Glomerular visceral epithelial cell (primary cell): ENCODE results near the gene INSYN1.
A peak's percentile ranks its signal among the peaks of the same experiment; 100 is the strongest.
"Not testable (repeated sequence)": the region's sequence is repeated elsewhere in the genome, so short reads cannot be mapped to it uniquely, and the experiment has no call there.

Experiments
- DNase-seq: peaks from one replicate; pipeline ENCODE4 v3.0.0-alpha.2; 2016; ENCODE audit errors: extremely low spot score

INSYN1 gene

DNA sequence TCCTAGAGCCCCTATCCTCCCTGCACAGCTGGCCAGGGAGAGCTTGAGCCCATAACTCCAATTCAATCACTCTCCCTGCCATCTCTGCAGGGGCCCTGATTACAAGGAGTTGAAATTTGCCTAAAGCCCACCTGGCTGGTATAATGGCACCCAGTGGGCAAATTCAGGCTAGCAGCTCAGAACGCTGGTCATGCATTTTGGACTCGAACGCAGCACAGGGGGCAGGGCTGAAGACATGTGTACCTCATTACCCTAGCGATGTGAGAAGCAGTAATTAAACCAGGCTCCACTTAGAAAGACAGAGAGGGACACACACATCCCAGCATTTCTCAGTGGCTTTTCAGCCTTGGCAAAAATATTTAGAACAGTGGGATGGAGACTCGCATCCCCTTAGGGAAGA is 3.2 kb downstream of the INSYN1 start:
- no peak for DNase-seq

DNA sequence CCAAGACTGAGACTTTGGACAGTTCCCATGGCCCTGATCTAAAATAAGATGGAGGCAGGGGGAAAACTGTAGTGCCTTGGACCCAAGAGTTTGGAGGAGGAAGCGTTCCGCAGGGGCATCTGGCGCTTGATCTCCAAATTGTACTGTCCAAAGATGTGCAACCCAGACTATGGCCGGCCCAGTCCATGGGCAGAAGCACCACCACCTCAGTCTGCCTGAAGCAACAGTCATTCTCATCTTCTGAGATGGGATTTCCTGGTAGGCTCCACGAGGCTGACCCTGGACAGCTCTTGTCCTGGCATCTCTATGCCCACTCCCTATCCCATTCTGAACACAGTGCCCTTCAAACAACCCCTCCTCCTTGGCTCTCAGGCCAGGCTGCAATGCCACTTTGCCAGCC is 3.6 kb downstream of the INSYN1 start:
- no peak for DNase-seq

DNA sequence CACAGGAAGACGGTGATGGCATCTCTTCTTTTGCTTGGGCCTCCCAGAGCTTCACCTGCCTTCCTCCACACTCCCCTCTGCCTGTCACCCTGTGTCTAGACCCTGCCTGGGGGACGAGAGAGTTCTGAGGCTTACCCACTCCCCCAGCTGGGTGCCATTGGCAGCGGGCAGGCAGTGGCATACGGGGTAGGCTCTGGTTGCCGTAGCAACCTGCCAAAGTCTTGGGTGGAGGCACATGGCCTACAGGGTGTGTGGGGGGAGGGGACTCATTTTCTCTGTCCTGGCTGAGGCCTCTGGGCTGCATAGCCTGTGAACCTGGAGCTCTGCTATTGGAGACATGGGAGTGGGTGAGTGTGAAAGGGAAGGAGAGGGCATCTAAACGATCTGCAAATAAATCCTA is 4.4 kb downstream of the INSYN1 start:
- no peak for DNase-seq

DNA sequence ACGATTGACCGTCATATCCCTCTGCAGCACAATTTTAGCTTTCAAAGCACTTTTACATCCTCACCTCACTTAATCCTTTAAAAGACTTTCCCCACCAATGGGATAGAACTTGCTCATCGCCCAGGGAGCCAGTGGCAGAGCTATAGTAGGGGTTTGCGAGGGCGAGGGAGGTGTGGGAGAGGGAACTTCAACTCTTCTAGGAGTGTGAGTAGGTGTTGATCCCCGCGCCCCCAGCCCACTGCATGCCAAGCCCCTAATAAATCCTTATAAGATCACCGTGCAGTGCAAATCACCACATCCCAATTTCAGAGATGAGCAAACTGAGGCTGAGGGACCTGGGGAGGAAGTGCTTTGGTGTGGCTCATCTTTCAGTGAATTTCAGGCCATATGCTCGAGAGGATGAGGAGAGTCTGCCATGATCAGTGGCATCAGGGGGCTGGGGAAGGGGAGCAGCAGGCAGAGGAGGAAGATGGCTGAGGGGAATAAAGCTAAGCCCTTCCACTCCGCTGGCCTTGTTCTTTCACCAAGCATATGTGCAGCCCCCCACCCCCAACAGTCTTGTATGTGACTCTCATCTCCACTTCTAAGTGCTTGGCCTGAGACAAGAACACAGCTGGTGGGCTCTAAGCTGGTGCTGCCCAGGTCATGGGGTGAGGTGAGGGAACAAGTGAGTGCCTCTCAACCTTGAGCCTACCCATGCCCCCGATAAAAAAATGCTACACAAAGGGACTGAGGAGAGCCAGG is 5.1 kb downstream of the INSYN1 start:
- DNase-seq, result no peak

DNA sequence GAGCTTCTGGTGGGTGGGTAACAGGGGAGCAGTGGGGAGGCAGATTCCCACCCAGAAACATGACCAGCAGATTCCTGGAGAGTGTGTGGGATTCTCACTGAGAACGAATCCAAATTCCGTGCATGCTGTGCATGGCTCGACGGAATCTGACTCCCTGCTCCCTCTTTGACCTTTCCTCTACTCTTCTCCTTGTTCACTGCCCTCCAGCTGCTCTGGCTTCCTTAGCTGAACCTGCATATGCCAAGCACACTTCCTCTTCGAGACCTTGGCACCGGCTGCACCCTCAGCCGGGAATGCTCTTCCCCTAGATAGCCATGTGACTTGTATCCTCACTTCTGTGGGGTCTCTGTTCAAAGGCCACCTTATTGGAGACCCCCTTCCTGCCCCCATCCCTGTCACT is 6.3 kb downstream of the INSYN1 start:
- no peak for DNase-seq

DNA sequence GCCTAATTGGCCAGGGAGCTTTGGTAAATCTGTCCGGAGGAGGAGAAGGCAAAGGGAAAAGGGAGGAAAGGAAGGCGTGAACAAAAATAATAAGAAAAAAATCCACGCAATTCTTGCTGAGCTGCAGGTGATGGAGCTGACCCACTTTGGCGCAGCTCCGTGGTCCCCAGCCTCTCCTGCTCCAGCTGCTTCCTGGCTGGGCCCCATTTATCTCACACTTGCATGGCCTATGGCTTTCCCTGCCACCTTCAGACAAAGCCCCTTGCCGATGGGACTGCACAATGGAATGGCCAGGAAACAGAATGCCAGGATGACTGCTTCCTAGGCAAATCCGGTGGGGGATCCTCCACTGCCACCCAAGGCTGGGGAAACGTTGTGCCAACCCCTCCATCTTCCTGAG is 6.9 kb downstream of the INSYN1 start:
- DNase-seq, result no peak

DNA sequence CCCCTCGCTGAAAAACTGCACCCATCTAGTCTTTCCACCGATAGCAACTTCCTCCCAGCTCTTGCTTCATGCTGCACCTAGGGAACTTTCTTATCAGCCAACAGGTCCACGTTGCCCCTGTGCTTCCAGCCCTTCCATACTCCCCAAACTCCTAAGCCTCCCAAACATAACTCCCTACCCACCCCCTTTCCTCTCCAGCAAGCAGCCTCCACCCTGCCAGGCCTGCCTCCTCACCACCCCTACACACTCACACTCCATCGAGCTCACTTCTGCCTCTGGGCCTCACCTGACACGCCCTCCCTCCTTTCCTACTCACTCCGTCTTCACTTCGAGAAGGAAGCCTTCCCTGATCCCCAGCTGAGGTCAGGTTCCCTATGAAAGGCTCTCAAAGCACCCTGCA is 8.1 kb downstream of the INSYN1 start:
- DNase-seq, result no peak

DNA sequence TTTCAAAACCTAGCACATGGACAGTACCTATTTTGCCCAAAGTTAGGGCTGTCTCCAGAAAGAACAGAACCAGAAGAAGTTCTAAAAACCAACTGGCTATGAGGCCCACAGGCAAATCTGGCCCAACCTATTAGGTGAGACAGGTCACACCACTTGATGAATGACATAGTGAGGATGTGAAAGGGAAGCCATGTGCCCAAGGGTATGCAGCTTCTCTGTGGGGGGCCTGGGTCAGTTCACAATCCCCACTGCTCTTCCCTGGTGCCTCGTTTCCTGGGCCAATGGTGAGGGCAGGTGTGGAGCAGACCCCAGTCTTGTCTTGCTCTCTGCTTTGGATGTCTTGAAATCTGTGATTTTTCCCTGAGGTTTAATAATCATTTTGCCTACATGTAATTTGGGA is 8.9 kb downstream of the INSYN1 start:
- DNase-seq, result no peak

DNA sequence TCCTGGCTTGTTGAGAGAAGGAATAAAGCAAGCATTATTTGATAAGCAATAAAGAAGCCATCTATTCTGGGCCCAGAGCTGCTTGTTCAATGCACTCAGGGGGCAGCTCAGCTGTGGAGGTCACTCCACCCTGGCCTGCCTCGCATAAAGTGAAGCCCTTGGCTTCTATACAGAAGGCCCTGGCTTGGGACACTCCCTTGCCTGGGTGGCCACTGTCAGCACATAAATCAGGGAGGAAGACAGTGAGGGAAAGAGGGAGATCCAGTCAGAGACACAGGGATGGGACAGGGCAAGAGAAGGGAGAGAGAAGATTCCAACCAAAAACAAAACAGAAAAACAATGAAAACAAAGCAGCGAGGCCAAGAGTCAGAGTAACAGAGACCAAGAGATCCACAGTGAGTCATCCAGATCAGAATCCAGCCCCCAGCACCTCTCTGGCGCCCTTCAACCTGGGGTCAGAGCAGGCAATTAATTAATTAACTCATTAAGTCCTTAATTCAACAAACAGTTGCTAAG is 11.8 kb downstream of the INSYN1 start:
- no peak for DNase-seq

DNA sequence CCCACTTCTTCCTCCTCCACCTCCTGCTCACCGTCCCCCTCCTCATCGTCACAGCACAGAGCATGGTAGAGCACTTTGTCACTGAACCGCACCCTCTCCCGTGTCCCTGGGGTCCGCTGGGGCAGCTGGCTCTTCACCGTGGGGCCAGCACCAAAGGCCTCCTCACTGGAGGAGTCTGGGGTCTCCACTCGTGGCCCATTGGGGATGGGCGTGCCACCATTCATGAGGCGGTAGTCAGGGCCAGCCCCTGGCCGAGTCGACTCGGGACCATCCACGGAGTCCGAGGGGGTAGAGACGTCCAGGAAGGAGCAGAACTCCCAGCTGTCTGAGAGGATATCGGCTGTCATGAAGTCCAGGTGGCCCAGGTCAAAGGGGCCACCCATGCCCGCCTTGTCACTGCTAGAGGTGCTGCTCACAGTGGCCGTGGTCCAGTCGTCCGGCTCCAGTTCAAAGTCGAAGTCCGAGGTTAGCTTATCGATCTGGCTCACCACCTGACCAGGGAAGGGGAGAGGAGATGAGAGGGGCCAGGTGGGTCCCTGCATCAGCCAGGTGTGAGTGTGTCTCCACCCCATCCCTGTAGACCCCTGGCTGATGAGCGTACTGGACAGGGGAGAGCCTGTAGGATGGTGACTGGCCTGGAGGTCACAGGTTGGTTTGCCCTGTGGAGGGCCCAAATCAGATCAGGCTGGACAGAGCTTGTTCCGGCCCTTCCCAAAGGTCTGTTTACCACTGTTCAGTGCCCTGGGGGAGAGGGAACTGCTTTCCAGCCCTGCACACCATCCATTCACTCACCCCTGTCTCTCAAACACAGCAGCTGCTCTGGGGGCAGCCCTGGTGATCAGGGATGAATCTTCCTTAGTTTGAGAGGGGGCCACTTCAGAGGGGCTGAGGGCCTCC is 12.8 kb downstream of the INSYN1 start:
- no peak for DNase-seq

DNA sequence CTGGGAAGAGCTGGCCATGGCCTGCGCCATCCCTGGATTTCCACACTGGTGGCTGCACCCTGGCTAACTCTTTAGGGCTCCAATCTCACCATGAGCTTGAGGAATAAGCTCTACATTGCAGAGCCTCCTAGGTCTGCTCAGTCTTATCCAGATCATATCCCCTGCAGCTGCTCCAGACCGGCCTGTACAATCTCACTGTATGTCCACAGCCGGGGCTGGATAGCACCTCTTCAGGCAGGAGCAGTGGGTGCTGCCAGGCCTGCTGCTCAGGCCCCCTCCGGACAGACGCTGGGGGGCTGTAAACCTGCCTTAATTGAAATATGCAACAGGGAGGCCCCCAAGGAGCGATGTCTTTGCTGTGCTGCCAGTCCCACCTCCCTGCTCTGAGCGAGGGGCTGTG is 15.6 kb downstream of the INSYN1 start:
- DNase-seq, result no peak

DNA sequence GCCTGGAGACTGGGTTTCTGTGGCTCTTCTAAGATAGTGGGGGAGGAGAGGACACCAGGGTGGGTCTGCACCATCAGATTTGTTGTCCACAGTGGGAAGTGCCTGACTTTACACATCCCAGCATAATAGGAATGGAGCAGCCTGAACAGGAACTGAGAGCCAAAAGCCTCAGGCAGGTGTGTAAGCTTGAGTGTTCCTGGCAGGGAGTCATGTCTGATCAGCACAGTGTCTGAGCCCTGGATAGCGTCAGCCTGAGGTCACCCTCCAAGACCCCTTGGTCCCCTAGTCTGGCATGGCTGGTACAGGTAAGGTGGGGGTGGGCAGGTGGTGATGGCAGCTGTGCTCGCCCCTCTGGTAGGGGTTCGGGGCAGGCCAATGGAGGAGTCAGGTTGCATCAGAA is 20.2 kb downstream of the INSYN1 start:
- DNase-seq, result no peak

DNA sequence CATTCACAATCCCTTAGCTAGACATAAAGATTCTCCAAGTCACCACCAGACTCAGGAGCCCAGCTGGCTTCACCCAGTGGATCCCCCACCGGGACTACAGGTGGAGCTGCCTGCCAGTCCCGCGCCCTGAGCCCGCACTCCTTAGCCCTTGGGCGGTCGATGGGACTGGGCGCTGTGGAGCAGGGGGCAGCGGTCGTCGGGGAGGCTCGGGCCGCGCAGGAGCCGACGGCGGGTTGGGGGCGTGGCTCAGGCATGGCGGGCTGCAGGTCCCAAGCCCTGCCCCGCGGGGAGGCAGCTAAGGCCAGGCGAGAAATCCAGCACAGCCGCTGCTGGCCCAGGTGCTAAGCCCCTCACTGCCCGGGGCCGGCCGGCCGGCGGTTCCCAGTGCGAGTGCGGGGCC is 21.1 kb downstream of the INSYN1 start:
- DNase-seq, result not testable (repeated sequence)

DNA sequence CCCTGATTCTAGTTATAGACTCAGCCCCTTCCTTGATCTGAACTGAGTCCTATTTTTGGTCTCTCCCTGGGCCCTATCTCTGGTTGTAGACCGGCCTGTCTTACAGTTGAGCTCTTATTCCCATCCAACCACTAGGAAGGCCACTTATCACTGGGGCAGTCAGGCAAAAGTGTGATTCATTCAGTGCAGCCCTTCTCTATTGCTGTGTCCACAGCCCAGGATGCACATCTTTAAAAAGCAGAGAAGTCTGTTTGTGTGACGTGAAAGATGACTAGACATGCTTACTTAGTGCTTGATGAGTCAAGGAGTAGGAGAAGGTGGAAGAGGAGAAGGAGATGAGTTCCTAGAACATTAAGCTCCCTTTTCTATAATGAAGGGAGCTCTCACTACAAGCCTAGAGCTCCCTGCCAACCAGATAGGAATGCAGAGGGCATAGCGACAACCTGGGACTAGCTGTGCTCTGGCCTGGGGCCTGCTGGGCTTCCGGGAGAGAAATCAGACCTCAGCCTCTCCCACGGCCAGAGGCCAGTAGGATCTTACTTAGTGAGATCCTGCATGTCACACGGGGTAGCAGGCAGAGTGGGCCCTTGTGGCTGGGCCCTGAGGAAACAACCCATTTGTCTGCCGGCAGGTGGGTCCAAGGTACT is 25.7 kb downstream of the INSYN1 start:
- DNase-seq, result peak; percentile 29

DNA sequence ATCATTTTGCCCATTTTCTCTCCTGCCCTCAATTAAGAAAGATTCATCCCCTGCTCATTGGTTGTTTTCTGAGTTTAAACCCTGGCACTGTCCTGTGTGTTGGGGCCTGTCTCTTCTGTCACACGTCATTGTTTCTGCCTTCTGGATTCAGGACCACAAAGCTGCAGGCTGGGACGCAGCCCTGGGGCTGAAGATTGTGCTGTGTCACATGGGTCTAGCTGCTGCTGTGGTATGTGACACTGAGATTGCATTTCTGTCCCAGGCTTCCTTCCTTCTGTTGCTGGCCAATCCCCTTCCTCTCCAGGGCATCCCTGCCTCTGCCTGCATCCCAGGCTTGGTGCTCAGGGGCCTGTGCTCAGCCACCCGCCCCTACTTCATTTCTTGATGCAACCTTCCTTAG is 28.9 kb downstream of the INSYN1 start:
- DNase-seq, result no peak

DNA sequence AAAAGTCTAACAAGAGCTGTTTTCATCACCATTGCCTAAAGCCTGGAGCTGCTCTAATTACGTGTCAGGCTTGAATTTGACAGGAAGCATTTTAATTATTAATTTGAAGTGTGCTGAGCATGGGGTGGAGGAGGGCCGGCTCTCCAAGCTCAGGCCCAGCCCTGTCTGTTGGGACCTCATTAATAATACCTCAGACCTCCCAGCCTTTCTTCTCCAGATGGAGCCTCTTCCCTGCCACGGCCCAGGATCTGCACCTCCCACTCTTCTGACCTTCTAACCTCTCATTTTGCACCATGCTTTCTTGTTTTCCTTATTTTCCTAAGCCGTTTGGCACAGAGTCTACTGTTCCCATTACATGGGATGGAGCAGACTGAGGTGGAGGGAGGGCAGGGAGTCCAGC is 30.0 kb downstream of the INSYN1 start:
- DNase-seq, result no peak

DNA sequence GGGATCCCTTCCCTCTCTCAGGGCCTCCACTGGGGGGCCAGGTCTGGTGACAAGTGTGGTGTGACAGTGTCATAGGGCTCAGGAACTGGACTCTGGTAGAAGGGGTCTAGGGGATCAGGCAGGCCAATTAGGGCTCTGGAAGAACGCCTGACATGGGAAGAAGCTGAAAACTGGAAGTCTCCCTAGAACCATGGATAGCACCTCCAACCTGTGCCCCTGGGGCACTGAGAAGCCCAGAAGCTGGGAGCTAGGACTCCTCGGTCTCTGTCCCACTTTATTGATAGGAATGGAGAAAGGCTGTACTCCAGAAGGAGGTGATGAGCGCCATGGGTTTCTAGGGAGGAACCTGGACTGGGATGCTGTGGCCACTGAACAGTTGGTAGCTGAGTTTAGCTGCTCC is 30.7 kb downstream of the INSYN1 start:
- no peak for DNase-seq

DNA sequence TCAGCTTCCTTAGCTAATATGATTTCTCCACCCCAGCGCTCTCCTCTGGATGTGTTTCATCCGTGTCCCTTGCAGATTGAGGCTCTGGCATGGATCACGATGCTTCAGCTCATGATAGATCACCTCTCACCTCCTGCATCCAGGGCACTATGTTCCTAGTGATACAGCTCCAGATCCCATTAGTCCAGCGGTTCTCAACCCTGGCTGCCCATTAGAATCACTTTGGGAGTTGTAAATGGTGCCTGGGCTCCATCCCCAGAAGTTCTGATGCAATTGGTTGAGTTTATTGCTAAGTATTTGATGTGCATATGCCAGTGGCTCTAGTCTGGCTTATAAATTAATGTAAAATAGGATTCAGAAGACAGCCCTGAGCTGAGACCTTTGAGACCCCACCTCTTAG is 34.5 kb downstream of the INSYN1 start:
- DNase-seq, result no peak

DNA sequence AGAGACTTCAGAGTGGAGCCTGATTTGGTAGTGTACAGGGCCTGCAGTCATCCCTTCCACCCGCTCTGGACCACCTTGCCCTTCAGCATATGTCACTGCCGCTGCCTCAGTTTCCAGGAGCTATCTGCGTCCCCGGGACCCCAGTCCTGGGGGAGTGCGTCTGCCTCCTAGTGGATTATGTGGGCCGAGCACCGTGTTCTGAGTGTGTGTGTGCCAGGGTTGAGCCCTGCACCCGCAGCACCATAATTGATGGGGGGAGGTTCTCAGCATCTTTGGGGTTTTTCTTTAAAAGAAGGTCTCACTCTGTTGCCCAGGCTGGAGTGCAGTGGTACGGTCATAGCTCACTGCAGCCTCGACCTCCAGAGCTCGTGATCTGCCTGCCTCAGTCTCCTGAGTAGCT is 35.3 kb downstream of the INSYN1 start:
- DNase-seq, result no peak

DNA sequence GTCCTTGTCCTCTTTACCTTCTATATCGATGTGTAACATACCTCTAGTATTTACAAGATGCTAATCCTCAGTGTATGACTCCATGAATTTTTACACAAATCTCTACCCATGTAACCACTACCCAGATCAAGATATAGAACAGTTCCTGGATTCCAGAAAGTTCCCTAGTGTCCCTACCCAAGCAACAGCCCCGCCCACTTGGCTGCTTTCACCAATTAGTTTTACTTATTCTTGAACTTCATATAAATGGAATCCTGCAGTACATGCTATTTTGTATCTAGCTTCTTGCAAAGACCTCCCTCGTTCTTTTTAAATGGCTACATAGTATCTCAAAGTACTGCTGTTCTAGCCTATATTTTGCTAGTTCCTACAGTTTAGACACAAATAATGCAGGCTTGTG is 35.9 kb downstream of the INSYN1 start:
- no peak for DNase-seq

DNA sequence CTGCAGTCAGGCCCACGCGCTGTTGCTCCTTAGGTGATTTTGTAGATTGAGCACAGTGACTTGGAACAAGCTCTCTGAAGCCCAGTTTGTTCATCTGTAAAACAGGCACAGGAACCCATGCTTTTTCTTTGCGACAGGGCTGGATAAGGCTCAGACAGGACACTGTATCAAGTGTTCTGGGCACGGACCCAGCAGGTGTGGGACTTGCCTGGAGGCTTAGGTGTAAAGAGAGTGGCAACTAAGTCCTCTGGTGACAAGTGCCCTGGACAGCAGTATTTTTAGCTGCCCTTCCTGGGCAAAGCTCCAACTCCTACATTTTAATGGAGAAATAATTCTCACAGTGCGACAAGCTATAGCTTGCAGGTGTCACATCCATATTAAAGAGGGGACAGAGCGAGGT is 36.7 kb downstream of the INSYN1 start:
- DNase-seq, result no peak

DNA sequence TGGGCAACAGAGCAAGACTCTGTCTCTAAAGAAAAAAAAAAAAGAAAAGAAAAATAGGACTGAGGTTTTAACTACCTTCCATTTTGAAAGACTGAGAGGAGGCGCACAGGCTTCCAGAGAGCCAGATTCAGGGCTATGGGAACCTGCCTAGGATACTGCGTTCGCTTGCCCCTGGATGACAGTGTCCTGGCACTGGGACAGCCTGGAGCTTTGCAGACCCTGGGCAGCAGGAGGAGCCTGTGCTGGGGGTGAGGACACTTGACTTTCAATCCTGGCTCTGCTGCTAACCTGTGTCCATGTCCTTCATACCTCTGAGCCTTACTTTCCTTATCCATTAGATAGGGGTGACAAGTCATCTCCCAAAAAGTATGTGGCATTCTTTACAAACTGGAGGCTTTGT is 37.7 kb downstream of the INSYN1 start:
- DNase-seq, result no peak
